H1 (cell line): Measurements from ENCODE around the gene PBXIP1. TPM values are rescaled to one million over a fixed set of nuclear protein-coding genes. Genes with fewer than 3 reads are reported as not detected.

Source experiments
- CTCF ChIA-PET: fragments of 300-600 bp; sonication (Branson Sonifier 250); formaldehyde crosslinking; loops from one replicate; lab custom pipeline; 2021; ENCODE audit not compliant: partially characterized antibody; lab: Charles Lee
- POLR2A ChIA-PET: fragments of 300-600 bp; sonication (Branson Sonifier 250); formaldehyde crosslinking; loops from one replicate; lab custom pipeline; 2021; ENCODE audit warnings: inconsistent platforms; ENCODE audit not compliant: partially characterized antibody; lab: Charles Lee
- DNase-seq, 2 experiments: peaks; one replicate each; pipeline versions ENCODE4 v3.0.0 to v3.0.0-alpha.2; 2010 to 2022; ENCODE audit warnings: low spot score in 2 of 2, low read depth in 1 of 2, mixed read lengths in 1 of 2
- FAIRE-seq: peaks from 2 replicates; lab custom pipeline; 2011; peaks lifted over from hg19 to GRCh38; lab: Jason Lieb, UNC
- H2AFZ ChIP-seq: 2 replicates; pipeline ENCODE4 v1.8.1; 2012; ENCODE audit warnings: low read length, inconsistent platforms
- H2AK5ac ChIP-seq: 2 replicates; pipeline ENCODE4 v1.6.1; 2013; ENCODE audit warnings: low read depth, low read length
- H2BK120ac ChIP-seq: replicated peaks from 2 replicates; pipeline ENCODE3; 2013; ENCODE audit warnings: low read depth, low read length, inconsistent platforms
- H2BK12ac ChIP-seq: 2 replicates; pipeline ENCODE4 v1.6.1; 2013; ENCODE audit warnings: low read depth, low read length
- H2BK15ac ChIP-seq: 2 replicates; pipeline ENCODE4 v1.6.1; 2013; ENCODE audit warnings: low read length
- H2BK20ac ChIP-seq: 2 replicates; pipeline ENCODE4 v1.6.1; 2013; ENCODE audit warnings: low read length
- H2BK5ac ChIP-seq: 2 replicates; pipeline ENCODE4 v1.6.1; 2013; ENCODE audit warnings: low read depth, low read length
- H3K14ac ChIP-seq: 2 replicates; pipeline ENCODE4 v1.6.1; 2013; ENCODE audit warnings: inconsistent platforms; ENCODE audit not compliant: insufficient read length
- H3K18ac ChIP-seq: 2 replicates; pipeline ENCODE4 v1.6.1; 2013; ENCODE audit warnings: low read length; ENCODE audit errors: extremely low read depth
- H3K23ac ChIP-seq: 2 replicates; pipeline ENCODE4 v1.6.1; 2013; ENCODE audit warnings: inconsistent platforms; ENCODE audit not compliant: insufficient read length
- H3K23me2 ChIP-seq: 2 replicates; pipeline ENCODE4 v1.6.1; 2013; ENCODE audit warnings: low read depth, low read length
- H3K27ac ChIP-seq: 2 replicates; pipeline ENCODE4 v1.6.1; 2011; ENCODE audit warnings: low read depth, low read length, inconsistent platforms
- H3K27me3 ChIP-seq, 4 experiments: replicated peaks in 1 of 4; 1 replicate in 1 of 4; 2 replicates in 3 of 4; pipeline versions ENCODE4 v1.6.1 to v1.8.1; 2011 to 2013; ENCODE audit warnings: low read length in 3 of 4, mild to moderate bottlenecking in 3 of 4, inconsistent platforms in 2 of 4, mixed read lengths in 2 of 4, moderate library complexity in 1 of 4; ENCODE audit not compliant: control insufficient read depth in 3 of 4, insufficient read depth in 3 of 4; ENCODE audit errors: extremely low read depth in 1 of 4
- H3K36me3 ChIP-seq, 4 experiments: 2 replicates each; pipeline versions ENCODE4 v1.6.1 to v1.8.1; 2011 to 2013; ENCODE audit warnings: mild to moderate bottlenecking in 4 of 4, low read length in 3 of 4, moderate library complexity in 2 of 4, control low read depth in 1 of 4, inconsistent platforms in 1 of 4; ENCODE audit not compliant: insufficient read depth in 4 of 4, control insufficient read depth in 2 of 4
- H3K4ac ChIP-seq: replicated peaks from 2 replicates; pipeline ENCODE3; 2013; ENCODE audit warnings: low read length, low read depth, mixed read lengths, inconsistent platforms; ENCODE audit not compliant: insufficient read length
- H3K4me1 ChIP-seq, 4 experiments: replicated peaks in 1 of 4; 1 replicate in 1 of 4; 2 replicates in 3 of 4; pipeline versions ENCODE4 v1.6.1 to v1.8.1; 2011 to 2013; ENCODE audit warnings: low read length in 3 of 4, inconsistent platforms in 2 of 4, mixed read lengths in 1 of 4; ENCODE audit not compliant: insufficient read depth in 4 of 4, control insufficient read depth in 3 of 4
- H3K4me2 ChIP-seq, 2 experiments: 2 replicates each; pipeline versions ENCODE4 v1.6.1 to v1.8.1; 2011 to 2013; ENCODE audit warnings: low read depth in 2 of 2, low read length in 2 of 2, control low read depth in 1 of 2, inconsistent platforms in 1 of 2, mild to moderate bottlenecking in 1 of 2; ENCODE audit not compliant: insufficient read depth in 1 of 2
- H3K4me3 ChIP-seq, 4 experiments: fragments of 200-600, 300-600 bp in 1 of 4; sonication (generic), shearing (Covaris generic), sonication (Bioruptor Twin) in 1 of 4; 2 replicates each; pipeline versions ENCODE4 v1.5.1 to v1.8.1; 2011 to 2016; ENCODE audit warnings: low read length in 4 of 4, low read depth in 3 of 4, control low read depth in 2 of 4, inconsistent platforms in 2 of 4, mild to moderate bottlenecking in 2 of 4, mixed read lengths in 1 of 4, moderate library complexity in 1 of 4; ENCODE audit not compliant: insufficient read depth in 2 of 4; ENCODE audit errors: extremely low read depth in 1 of 4
- H3K56ac ChIP-seq: replicated peaks from 2 replicates; pipeline ENCODE3; 2013; ENCODE audit warnings: low read depth, mild to moderate bottlenecking, mixed read lengths, low read length, inconsistent platforms; ENCODE audit not compliant: insufficient read length
- H3K79me1 ChIP-seq: 2 replicates; pipeline ENCODE4 v1.6.1; 2013; ENCODE audit warnings: low read depth, low read length, control low read depth
- H3K79me2 ChIP-seq, 2 experiments: 2 replicates each; pipeline versions ENCODE4 v1.6.1 to v1.8.1; 2012 to 2013; ENCODE audit warnings: low read length in 2 of 2, mild to moderate bottlenecking in 2 of 2, inconsistent platforms in 1 of 2; ENCODE audit not compliant: insufficient read depth in 2 of 2, control insufficient read depth in 1 of 2
- H3K9ac ChIP-seq, 4 experiments: replicated peaks in 1 of 4; 1 replicate in 1 of 4; 2 replicates in 3 of 4; pipeline versions ENCODE4 v1.6.1 to v1.8.1; 2011 to 2013; ENCODE audit warnings: low read depth in 3 of 4, low read length in 3 of 4, control low read depth in 2 of 4, mild to moderate bottlenecking in 2 of 4, moderate library complexity in 2 of 4, inconsistent platforms in 1 of 4; ENCODE audit errors: extremely low read depth in 1 of 4
- H3K9me3 ChIP-seq, 2 experiments: 2 replicates each; pipeline versions ENCODE4 v1.6.1 to v1.8.1; 2012 to 2013; ENCODE audit warnings: mild to moderate bottlenecking in 2 of 2, moderate library complexity in 2 of 2, control low read depth in 1 of 2, inconsistent platforms in 1 of 2, low read depth in 1 of 2, low read length in 1 of 2, mixed read lengths in 1 of 2; ENCODE audit not compliant: insufficient read depth in 2 of 2
- H4K20me1 ChIP-seq, 2 experiments: replicated peaks in 1 of 2; 2 replicates each; pipeline versions ENCODE3 to v1.8.1; 2011 to 2013; ENCODE audit warnings: inconsistent platforms in 2 of 2, low read length in 2 of 2, mild to moderate bottlenecking in 1 of 2; ENCODE audit not compliant: insufficient read depth in 2 of 2, control insufficient read depth in 1 of 2
- H4K5ac ChIP-seq: 2 replicates; pipeline ENCODE4 v1.6.1; 2013; ENCODE audit warnings: low read length, low read depth, mixed read lengths, inconsistent platforms; ENCODE audit not compliant: insufficient read length
- H4K8ac ChIP-seq: 2 replicates; pipeline ENCODE4 v1.8.0; 2013; ENCODE audit warnings: mild to moderate bottlenecking, moderate library complexity, low read length, inconsistent platforms; ENCODE audit not compliant: insufficient read depth; ENCODE audit errors: extremely low read depth
- H4K91ac ChIP-seq: replicated peaks from 2 replicates; pipeline ENCODE3; 2013; ENCODE audit warnings: low read length, mixed read lengths, inconsistent platforms; ENCODE audit not compliant: insufficient read length
- KDM4A ChIP-seq: IDR thresholded peaks from one replicate; pipeline ENCODE4 v1.7.1; 2012; ENCODE audit warnings: low read depth, mild to moderate bottlenecking, moderate library complexity, low read length, inconsistent platforms; ENCODE audit not compliant: severe bottlenecking
- WGBS, 2 experiments: shearing (Covaris generic) in 1 of 2; methylation state at CpG; one replicate each; pipeline versions ENCODE4 v1.1.6 to v1.1.7; 2013 to 2015; ENCODE audit warnings: low lambda C conversion rate in 2 of 2, mixed read lengths in 2 of 2, inconsistent platforms in 1 of 2, low coverage in 1 of 2, missing lambda C conversion rate in 1 of 2; ENCODE audit not compliant: insufficient replicate concordance in 2 of 2, insufficient coverage in 1 of 2, insufficient read length in 1 of 2; ENCODE audit errors: extremely low coverage in 1 of 2, missing lambda C conversion rate in 1 of 2; 5-methylcytosine and 5-hydroxymethylcytosine counted together
- polyA plus RNA-seq, 7 experiments: library from polyadenylated mRNA; depleted of rRNA in 3 of 7; stranded (reverse) in 5 of 7; unstranded in 2 of 7; fragments of >200 nt in 5 of 7; fragments of 200-250 nt in 2 of 7; gene quantifications; 1 replicate in 5 of 7; 2 replicates in 1 of 7; 4 replicates in 1 of 7; pipeline versions ENCODE4 v1.2.1 to v1.2.3, GENCODE V29; 2011 to 2013; ENCODE audit warnings: missing spikeins in 2 of 7, mixed read lengths in 2 of 7
- total RNA-seq: library from RNA; stranded (reverse); fragmentation: NEBNext Ultra II Directional; extraction: Animal tissue kit (Norgen Biotek cat#: 25700); gene quantifications from 2 replicates; pipeline ENCODE4 v1.2.1, GENCODE V29; 2021

PBXIP1 gene
- total and polyA plus RNA-seq, 2 of the 8 experiments (the other 6 are each of a cell fraction or from before 2014, with no cell fraction given), result 12.0 to 19.8 TPM

DNA sequence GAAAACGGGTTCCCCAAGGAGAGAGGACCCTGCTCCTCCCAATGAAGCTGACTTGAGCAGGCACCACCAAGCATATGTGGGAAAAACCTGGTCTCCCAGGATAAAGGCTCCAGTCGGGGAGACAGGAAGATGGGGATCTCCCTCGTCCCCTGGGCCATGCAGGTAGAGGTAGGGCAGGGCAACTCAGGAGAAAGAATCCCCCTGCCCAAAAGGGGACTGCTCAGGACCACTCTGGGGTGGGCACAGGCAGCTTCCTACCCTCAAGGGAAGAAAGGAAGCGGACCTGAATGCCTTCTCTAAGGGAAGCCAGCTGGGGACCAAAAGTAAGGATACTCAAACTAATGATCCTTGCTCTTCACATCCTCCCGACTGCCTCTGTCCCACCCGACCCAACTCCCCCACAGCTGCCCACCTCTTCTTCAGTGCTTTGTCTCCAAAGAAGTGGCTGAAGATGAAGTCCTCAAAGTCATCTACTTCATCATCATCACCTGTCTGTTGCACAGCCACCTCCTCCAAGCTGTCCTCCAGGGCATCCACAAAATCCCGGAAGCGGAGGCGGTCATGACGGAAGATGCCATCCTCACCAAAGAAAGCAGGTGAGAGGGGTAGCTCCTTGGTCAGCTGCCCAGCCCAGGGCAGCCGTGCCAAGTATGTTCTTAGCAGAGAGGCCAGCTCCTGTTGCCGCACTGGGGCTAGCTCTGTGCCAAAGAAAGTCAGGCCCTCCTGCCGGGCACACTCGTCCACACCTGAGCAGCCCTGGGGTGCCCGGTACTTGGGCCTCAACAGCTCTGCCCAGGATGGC, 10.5 kb downstream of the PBXIP1 start:
- H3K79me1 ChIP-seq, result no peaks in the 10 kb centered on the region
- FAIRE-seq (no peak), DNase-seq (no peak)
- no peaks in the 10 kb centered on the region for H3K9me3 ChIP-seq
- H3K18ac ChIP-seq, result no peak overlapping the region
- H3K79me2 ChIP-seq, result no peaks in the 10 kb centered on the region
- no peak overlapping the region for H4K5ac ChIP-seq
- POLR2A ChIA-PET, result interaction anchor here (0.6 to 6.0 kb wide), 6 partner anchors 8 to 27 kb away, joined by 3 to 22 read pairs (median 4); partner anchors contain the start of genes PMVK and PYGO2
- H2BK5ac ChIP-seq, result no peak overlapping the region
- no peak overlapping the region for H2AK5ac ChIP-seq
- CTCF ChIA-PET, result interaction anchor here (0.6 to 1.9 kb wide), 16 partner anchors 13 to 399 kb away, joined by 3 to 6 read pairs (median 3); partner anchors contain the start of gene SHC1
- no peak overlapping the region for H4K91ac ChIP-seq
- no peaks in the 10 kb centered on the region; a peak in 1 of 8 replicates for H3K36me3 ChIP-seq
- no peak overlapping the region for H3K4me2 ChIP-seq
- no peaks in the 10 kb centered on the region for H3K27me3 ChIP-seq
- no peak overlapping the region for H3K9ac ChIP-seq
- H3K14ac ChIP-seq, result no peak overlapping the region
- H2BK15ac ChIP-seq, result no peak overlapping the region
- no peak overlapping the region for H3K27ac ChIP-seq
- no peak overlapping the region for H2BK120ac ChIP-seq
- H3K4ac ChIP-seq, result no peak overlapping the region
- 94% methylated on average over 15 of the region's 15 CpGs; no CpG with 5 or more reads in 1 of the 2 experiments for WGBS, 2 experiments
- no peak overlapping the region for H3K56ac ChIP-seq
- H3K23ac ChIP-seq, result no peak overlapping the region
- H3K4me1 ChIP-seq, result peaks cover 0 to 5% (median 2%) of the 10 kb centered on the region in 4 experiments; a peak in 5 of 7 replicates
- H4K20me1 ChIP-seq, result peaks cover 0 to 2% of the 10 kb centered on the region in 2 experiments
- H3K4me3 ChIP-seq, result no peak overlapping the region
- no peaks in the 10 kb centered on the region for H3K23me2 ChIP-seq
- H4K8ac ChIP-seq, result no peak overlapping the region
- no peak overlapping the region for H2BK20ac ChIP-seq
- no peak overlapping the region for H2BK12ac ChIP-seq
- H2AFZ ChIP-seq, result no peak overlapping the region
- no peak for TF ChIP-seq KDM4A
